Pancreas (tissue), 10 donors: Measurements from ENCODE around the gene RNF167. TPM values are rescaled to one million over a fixed set of nuclear protein-coding genes. Genes with fewer than 3 reads are reported as not detected.

Source experiments
- ATAC-seq, 4 donors: fragments of 200-7000 bp; cut with Tn5 transposase; one replicate each; pipeline versions ENCODE4 v1.8.0 to v1.9.1; 2020; ENCODE audit warnings: mild to moderate bottlenecking in 4 of 4, moderate library complexity in 4 of 4
- DNase-seq, 6 donors: peaks; one replicate each; pipeline ENCODE4 v3.0.0-alpha.2; 2020
- FAIRE-seq: peaks from 2 replicates; lab custom pipeline; 2012; peaks lifted over from hg19 to GRCh38; lab: Jason Lieb, UNC
- H3K27ac ChIP-seq, 4 donors: fragments of 200-600 bp; sonication (generic); 1 replicate in 3 of 4; 2 replicates in 1 of 4; pipeline versions ENCODE4 v1.5.0 to v1.8.0; 2020
- H3K27me3 ChIP-seq, 4 donors: fragments of 200-600 bp; one replicate each; pipeline ENCODE4 v1.8.0; 2021
- H3K36me3 ChIP-seq, 3 donors: fragments of 200-600 bp; sonication (generic) in 1 of 3; one replicate each; pipeline versions ENCODE4 v1.5.0 to v1.8.0; 2020 to 2021
- H3K4me1 ChIP-seq, 3 donors: fragments of 200-600 bp; one replicate each; pipeline ENCODE4 v1.8.0; 2021
- H3K4me3 ChIP-seq, 4 donors: fragments of 200-600 bp; sonication (generic) in 2 of 4; one replicate each; pipeline versions ENCODE4 v1.5.0 to v1.8.0; 2020 to 2021
- H3K9me3 ChIP-seq, 4 donors: fragments of 200-600 bp; one replicate each; pipeline ENCODE4 v1.8.0; 2021
- WGBS, 2 donors: extraction: QIAGEN DNeasy Blood & Tissue Kit; methylation state at CpG; one replicate each; pipeline ENCODE4 v1.1.7; 2013; 5-methylcytosine and 5-hydroxymethylcytosine counted together
- intact Hi-C, 3 donors: fragments of 100-400 bp; cut with DNase I; formaldehyde crosslinking; loops; one replicate each; pipeline versions ENCODE4 v1.11.1 to v1.14.2; 2022
- polyA plus RNA-seq, 2 donors: library from polyadenylated mRNA; stranded (reverse); fragments of 200-250 nt; gene quantifications; one replicate each; pipeline ENCODE4 v1.2.3, GENCODE V29; 2013
- total RNA-seq, 6 donors: library from RNA; stranded (reverse); fragmentation: NEBNext Ultra II Directional in 4 of 6; extraction: Animal tissue kit (Norgen Biotek cat#: 25700) in 4 of 6; gene quantifications; one replicate each; pipeline versions ENCODE4 v1.2.1 to v1.2.4, GENCODE V29; 2021 to 2023
- TF ChIP-seq, protein P1 (sequence below), 4 donors: fragments of 200-600 bp; sonication (generic) in 3 of 4; IDR thresholded peaks; one replicate each; pipeline versions ENCODE4 v1.5.0 to v1.8.0; 2021; ENCODE audit warnings: antibody characterized with exemption in 4 of 4
- donor health status: healthy with polysubstance abuse.
- donor health status: DM: no; HTN: no; CAD: no; lungs with moderate emphysema.
- donor health status: DM: no; HTN: no; CAD: no.
- donor health status: control.
- donor health status: control.
- donor health status: Bipolar disorder and iron deficiency.
- donor health status: DM: yes; HTN: yes; CAD: no.
- donor health status: DM: no; HTN: no; CAD: no.
- donor health status: DM: no; HTN: no; CAD: no.
- donor health status: DM: yes; HTN: yes; CAD: no.

The RNF167 gene
- total and polyA plus RNA-seq, 8 donors, result 40.8 to 118 (median 53.0) TPM

DNA sequence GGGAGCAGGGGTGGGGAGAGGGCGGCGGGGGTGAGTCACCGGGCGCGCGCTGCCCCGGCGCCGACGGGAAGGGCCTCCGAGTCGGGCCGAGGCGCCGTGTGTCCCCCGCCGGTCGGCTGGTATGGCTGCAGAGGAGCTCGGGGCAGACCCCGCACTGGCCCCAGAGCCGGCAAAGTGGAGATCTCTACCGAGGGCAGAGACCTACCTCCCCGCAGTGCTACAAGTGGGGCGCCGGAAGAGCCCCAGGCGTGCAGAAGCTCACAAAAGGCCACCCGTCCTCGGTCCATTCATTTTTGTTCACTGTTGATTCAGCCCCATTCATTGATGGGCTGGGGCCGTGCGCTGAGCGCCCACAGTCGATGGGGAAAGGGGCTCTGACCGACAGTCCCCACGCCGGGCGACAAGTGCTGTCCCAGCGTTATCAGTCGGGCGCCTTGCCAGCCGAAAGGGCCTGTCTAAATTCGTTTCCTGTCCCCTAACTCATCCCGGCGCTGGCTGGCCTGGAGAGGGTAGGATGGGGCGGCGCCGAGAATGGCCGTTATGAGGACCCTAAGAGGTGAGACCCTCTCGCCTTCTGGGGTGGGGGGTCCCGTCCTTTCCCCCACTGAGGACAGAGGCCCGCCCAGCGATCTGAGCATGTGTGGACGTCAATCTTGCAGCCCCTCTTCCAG lies 10.1 kb downstream of the RNF167 start:
- FAIRE-seq (no peak), ATAC-seq (peak in 2 of 4 donors; percentile 50 to 51), DNase-seq (peak; percentile 40 to 90 (median 74))
- WGBS, 2 donors, result 17% methylated on average over 50 of the region's 52 CpGs
- TF ChIP-seq, protein P1, sequence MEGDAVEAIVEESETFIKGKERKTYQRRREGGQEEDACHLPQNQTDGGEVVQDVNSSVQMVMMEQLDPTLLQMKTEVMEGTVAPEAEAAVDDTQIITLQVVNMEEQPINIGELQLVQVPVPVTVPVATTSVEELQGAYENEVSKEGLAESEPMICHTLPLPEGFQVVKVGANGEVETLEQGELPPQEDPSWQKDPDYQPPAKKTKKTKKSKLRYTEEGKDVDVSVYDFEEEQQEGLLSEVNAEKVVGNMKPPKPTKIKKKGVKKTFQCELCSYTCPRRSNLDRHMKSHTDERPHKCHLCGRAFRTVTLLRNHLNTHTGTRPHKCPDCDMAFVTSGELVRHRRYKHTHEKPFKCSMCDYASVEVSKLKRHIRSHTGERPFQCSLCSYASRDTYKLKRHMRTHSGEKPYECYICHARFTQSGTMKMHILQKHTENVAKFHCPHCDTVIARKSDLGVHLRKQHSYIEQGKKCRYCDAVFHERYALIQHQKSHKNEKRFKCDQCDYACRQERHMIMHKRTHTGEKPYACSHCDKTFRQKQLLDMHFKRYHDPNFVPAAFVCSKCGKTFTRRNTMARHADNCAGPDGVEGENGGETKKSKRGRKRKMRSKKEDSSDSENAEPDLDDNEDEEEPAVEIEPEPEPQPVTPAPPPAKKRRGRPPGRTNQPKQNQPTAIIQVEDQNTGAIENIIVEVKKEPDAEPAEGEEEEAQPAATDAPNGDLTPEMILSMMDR (IDR thresholded peaks at IDR 0.05), result no peak
- Histone ChIP-seq H3K27ac (peak overlapping the region; percentile 88 to 99 (median 98)), H3K4me3 (peak overlapping the region; percentile 94 to 100 (median 97)), H3K36me3 (peaks cover 0 to 3% (median 0%) of the 10 kb centered on the region in 3 donors), H3K27me3 (no peaks in the 10 kb centered on the region), H3K4me1 (peaks cover 0 to 17% (median 3%) of the 10 kb centered on the region in 3 donors), H3K9me3 (no peaks in the 10 kb centered on the region)
- intact Hi-C loops, result no loop called here

DNA sequence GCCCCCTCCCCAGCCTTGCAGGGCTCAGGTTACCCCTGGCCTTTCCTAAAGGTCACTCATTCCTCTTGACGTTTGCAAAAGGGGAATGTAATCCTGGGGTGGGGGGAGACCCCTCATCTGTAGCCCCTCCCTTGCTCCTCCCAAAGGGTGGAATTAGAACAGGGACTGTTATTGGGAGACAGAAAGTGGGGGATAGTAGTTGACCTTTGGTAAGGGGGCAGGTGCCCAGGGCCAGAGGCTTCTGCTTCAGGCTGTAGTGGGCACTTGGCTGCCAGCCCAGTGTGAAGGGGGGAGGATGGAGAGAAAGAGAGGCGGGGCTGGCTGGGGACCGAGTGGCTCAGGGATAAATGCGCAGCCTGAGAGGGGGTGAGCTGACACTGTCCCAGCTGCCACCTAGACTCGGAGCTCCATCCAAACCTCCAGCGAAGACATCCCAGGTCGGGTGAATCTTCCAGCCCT lies 10.7 kb downstream of the RNF167 start, which contains the start of gene ENO3:
ENO3 (plus strand) TSS at position 374 of the 459 bp plus-strand sequence. CDS start 711 bp downstream, outside the sequence.
- 56 to 60% methylated on average over 4 to 7 of the region's 7 CpGs for WGBS, 2 donors
- H3K27me3 ChIP-seq, result no peaks in the 10 kb centered on the region
- intact Hi-C loops, result no loop called here
- H3K4me3 ChIP-seq, result peak within 1 kb of the TSS; percentile 94 to 100 (median 97)
- H3K27ac ChIP-seq, result peak within 1 kb of the TSS; percentile 88 to 99 (median 98)
- peaks cover 0 to 3% (median 0%) of the 10 kb centered on the region in 3 donors for H3K36me3 ChIP-seq
- no peak for ATAC-seq
- peak in 2 of 6 donors; percentile 44 to 74 for DNase-seq
- no peaks in the 10 kb centered on the region for H3K9me3 ChIP-seq
- TF ChIP-seq, protein P1 (IDR thresholded peaks at IDR 0.05), result no peak
- FAIRE-seq, result no peak
- H3K4me1 ChIP-seq, result peaks cover 0 to 12% (median 0%) of the 10 kb centered on the region in 3 donors

DNA sequence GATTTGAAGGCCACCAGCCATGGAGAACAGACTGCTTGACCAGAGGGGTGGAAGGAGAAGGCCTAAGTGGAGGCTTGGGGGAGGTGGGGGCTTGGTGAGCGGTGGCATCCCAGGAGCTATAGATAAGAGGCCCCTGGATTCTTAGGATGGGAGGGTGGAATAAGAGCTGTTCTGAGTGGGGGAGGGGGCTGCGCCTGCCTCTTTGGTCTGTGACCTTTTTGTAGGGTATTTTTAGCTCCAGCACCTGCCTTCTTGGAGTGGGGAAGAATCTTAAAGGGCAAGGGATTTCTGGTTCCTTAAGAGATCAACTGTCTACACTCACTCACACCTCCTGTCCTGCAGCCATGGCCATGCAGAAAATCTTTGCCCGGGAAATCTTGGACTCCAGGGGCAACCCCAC lies 11.4 kb downstream of the RNF167 start:
- no peak for ATAC-seq
- Histone ChIP-seq H3K4me3 (no peak overlapping the region), H3K27me3 (no peaks in the 10 kb centered on the region), H3K4me1 (peaks cover 0 to 5% (median 0%) of the 10 kb centered on the region in 3 donors), H3K36me3 (no peaks in the 10 kb centered on the region), H3K27ac (no peak overlapping the region), H3K9me3 (no peaks in the 10 kb centered on the region)
- TF ChIP-seq, protein P1 (IDR thresholded peaks at IDR 0.05), result no peak
- intact Hi-C loops, result no loop called here
- no peak for FAIRE-seq
- DNase-seq, result peak in 1 of 6 donors; percentile 13
- WGBS, 2 donors, result 62 to 68% methylated on average over 3 of the region's 3 CpGs

DNA sequence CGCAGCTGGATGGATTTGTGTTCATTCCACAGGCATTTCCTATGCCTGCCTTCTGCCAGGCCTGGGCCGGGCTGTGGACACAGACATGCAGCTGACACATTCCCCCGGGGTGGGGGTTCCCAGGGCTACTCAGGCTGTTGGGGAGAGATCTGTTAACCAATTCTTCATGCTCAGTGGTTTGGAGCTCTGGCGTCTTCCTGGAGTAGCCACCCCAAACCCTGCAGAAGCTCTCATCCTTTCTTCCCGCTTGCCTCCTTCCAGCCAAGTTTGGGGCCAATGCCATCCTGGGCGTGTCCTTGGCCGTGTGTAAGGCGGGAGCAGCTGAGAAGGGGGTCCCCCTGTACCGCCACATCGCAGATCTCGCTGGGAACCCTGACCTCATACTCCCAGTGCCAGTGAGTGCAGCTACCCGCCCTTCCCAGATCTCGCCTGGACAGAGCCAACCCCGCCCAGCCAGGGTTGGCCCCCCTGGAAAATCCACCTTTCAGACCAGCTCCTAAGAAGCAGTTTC lies 13.4 kb downstream of the RNF167 start:
- TF ChIP-seq, protein P1 (IDR thresholded peaks at IDR 0.05), result no peak
- intact Hi-C loops, result no loop called here
- H3K9me3 ChIP-seq, result no peaks in the 10 kb centered on the region
- DNase-seq (no peak), ATAC-seq (no peak), FAIRE-seq (no peak)
- 73 to 74% methylated on average over 14 of the region's 14 CpGs for WGBS, 2 donors
- H3K4me1 ChIP-seq, result peaks cover 0 to 3% (median 0%) of the 10 kb centered on the region in 3 donors
- H3K4me3 ChIP-seq, result no peak overlapping the region
- H3K27me3 ChIP-seq, result no peaks in the 10 kb centered on the region
- no peak overlapping the region for H3K27ac ChIP-seq
- H3K36me3 ChIP-seq, result no peaks in the 10 kb centered on the region
